ENCODE data around the gene SOCS2.

The SOCS2 gene

GRCh38 chr12:93595351-93595750 lies 22.9 kb downstream of the SOCS2 start:
- peaks cover 20% of the 10 kb centered on the region for H3K4me1 Mint-ChIP-seq
- H3K36me3 Mint-ChIP-seq (ENCODE audit: low read depth), result no peaks in the 10 kb centered on the region
- no peak overlapping the region for H3K4me3 Mint-ChIP-seq
- ATAC-seq (no peak), DNase-seq (no peak)
- H3K27ac Mint-ChIP-seq, result no peak overlapping the region
- H3K9me3 Mint-ChIP-seq, result no peaks in the 10 kb centered on the region
- peaks cover 58% of the 10 kb centered on the region for H3K27me3 Mint-ChIP-seq

GRCh38 chr12:93597608-93598007 lies 25.1 kb downstream of the SOCS2 start:
- no peak overlapping the region for H3K27ac Mint-ChIP-seq
- no peak overlapping the region for H3K4me3 Mint-ChIP-seq
- H3K36me3 Mint-ChIP-seq (ENCODE audit: low read depth), result no peaks in the 10 kb centered on the region
- H3K4me1 Mint-ChIP-seq, result peaks cover 5% of the 10 kb centered on the region
- H3K27me3 Mint-ChIP-seq, result peaks cover 39% of the 10 kb centered on the region
- no peak for DNase-seq
- ATAC-seq, result no peak
- no peaks in the 10 kb centered on the region for H3K9me3 Mint-ChIP-seq

- H3K36me3 Mint-ChIP-seq (ENCODE audit: low read depth), result no peaks in the 10 kb centered on the region
- no peaks in the 10 kb centered on the region for H3K9me3 Mint-ChIP-seq
- DNase-seq, result no peak
- no peak overlapping the region for H3K27ac Mint-ChIP-seq
- peaks cover 35% of the 10 kb centered on the region for H3K27me3 Mint-ChIP-seq
- H3K4me3 Mint-ChIP-seq, result no peak overlapping the region
- no peak for ATAC-seq
- no peaks in the 10 kb centered on the region for H3K4me1 Mint-ChIP-seq
Measured at GRCh38 chr12:93599192-93599591, 26.7 kb downstream of the SOCS2 start.

- Mint-ChIP-seq H3K36me3 (ENCODE audit: low read depth) (no peaks in the 10 kb centered on the region), H3K27me3 (peaks cover 18% of the 10 kb centered on the region), H3K4me1 (no peaks in the 10 kb centered on the region), H3K4me3 (no peak overlapping the region), H3K9me3 (no peaks in the 10 kb centered on the region), H3K27ac (no peak overlapping the region)
- ATAC-seq, result no peak
- DNase-seq, result no peak
Measured at GRCh38 chr12:93601591-93601990, 29.1 kb downstream of the SOCS2 start.

- Mint-ChIP-seq H3K36me3 (ENCODE audit: low read depth) (no peaks in the 10 kb centered on the region), H3K4me3 (no peak overlapping the region), H3K27me3 (peaks cover 12% of the 10 kb centered on the region), H3K27ac (no peak overlapping the region), H3K4me1 (no peaks in the 10 kb centered on the region), H3K9me3 (no peaks in the 10 kb centered on the region)
- DNase-seq (no peak), ATAC-seq (no peak)
Measured at GRCh38 chr12:93602897-93603668, 30.6 kb downstream of the SOCS2 start.

- H3K27me3 Mint-ChIP-seq, result peaks cover 14% of the 10 kb centered on the region
- H3K4me3 Mint-ChIP-seq, result no peak overlapping the region
- ATAC-seq (no peak), DNase-seq (no peak)
- no peaks in the 10 kb centered on the region for H3K36me3 Mint-ChIP-seq (ENCODE audit: low read depth)
- no peaks in the 10 kb centered on the region for H3K4me1 Mint-ChIP-seq
- H3K9me3 Mint-ChIP-seq, result no peaks in the 10 kb centered on the region
- no peak overlapping the region for H3K27ac Mint-ChIP-seq
Measured at GRCh38 chr12:93603762-93604161, 31.3 kb downstream of the SOCS2 start.

GRCh38 chr12:93608313-93608712 lies 35.8 kb downstream of the SOCS2 start:
- DNase-seq (no peak), ATAC-seq (no peak)
- no peak overlapping the region for H3K4me3 Mint-ChIP-seq
- H3K9me3 Mint-ChIP-seq, result no peaks in the 10 kb centered on the region
- H3K27ac Mint-ChIP-seq, result no peak overlapping the region
- no peaks in the 10 kb centered on the region for H3K4me1 Mint-ChIP-seq
- H3K36me3 Mint-ChIP-seq (ENCODE audit: low read depth), result no peaks in the 10 kb centered on the region
- H3K27me3 Mint-ChIP-seq, result peaks cover 13% of the 10 kb centered on the region

- H3K36me3 Mint-ChIP-seq (ENCODE audit: low read depth), result no peaks in the 10 kb centered on the region
- no peaks in the 10 kb centered on the region for H3K9me3 Mint-ChIP-seq
- no peaks in the 10 kb centered on the region for H3K4me1 Mint-ChIP-seq
- no peak overlapping the region for H3K4me3 Mint-ChIP-seq
- DNase-seq (no peak), ATAC-seq (no peak)
- H3K27me3 Mint-ChIP-seq, result peaks cover 7% of the 10 kb centered on the region
- no peak overlapping the region for H3K27ac Mint-ChIP-seq
Measured at GRCh38 chr12:93609281-93610192, 37.1 kb downstream of the SOCS2 start.

GRCh38 chr12:93612776-93613175 lies 40.3 kb downstream of the SOCS2 start:
- no peak overlapping the region for H3K4me3 Mint-ChIP-seq
- no peak overlapping the region for H3K27ac Mint-ChIP-seq
- H3K4me1 Mint-ChIP-seq, result no peaks in the 10 kb centered on the region
- H3K36me3 Mint-ChIP-seq (ENCODE audit: low read depth), result no peaks in the 10 kb centered on the region
- H3K27me3 Mint-ChIP-seq, result peaks cover 8% of the 10 kb centered on the region
- no peaks in the 10 kb centered on the region for H3K9me3 Mint-ChIP-seq
- DNase-seq, result no peak
- ATAC-seq, result no peak

GRCh38 chr12:93614917-93615596 lies 42.6 kb downstream of the SOCS2 start:
- no peak for ATAC-seq
- H3K4me1 Mint-ChIP-seq, result no peaks in the 10 kb centered on the region
- H3K27ac Mint-ChIP-seq, result no peak overlapping the region
- no peak overlapping the region for H3K4me3 Mint-ChIP-seq
- H3K36me3 Mint-ChIP-seq (ENCODE audit: low read depth), result no peaks in the 10 kb centered on the region
- peaks cover 6% of the 10 kb centered on the region for H3K27me3 Mint-ChIP-seq
- DNase-seq, result no peak
- H3K9me3 Mint-ChIP-seq, result no peaks in the 10 kb centered on the region

GRCh38 chr12:93616584-93617101 lies 44.2 kb downstream of the SOCS2 start:
- H3K9me3 Mint-ChIP-seq, result no peaks in the 10 kb centered on the region
- no peak overlapping the region for H3K27ac Mint-ChIP-seq
- no peak overlapping the region for H3K4me3 Mint-ChIP-seq
- DNase-seq (no peak), ATAC-seq (no peak)
- peaks cover 6% of the 10 kb centered on the region for H3K27me3 Mint-ChIP-seq
- H3K36me3 Mint-ChIP-seq (ENCODE audit: low read depth), result no peaks in the 10 kb centered on the region
- H3K4me1 Mint-ChIP-seq, result no peaks in the 10 kb centered on the region

GRCh38 chr12:93618891-93619410 lies 46.5 kb downstream of the SOCS2 start:
- H3K27me3 Mint-ChIP-seq, result peaks cover 1% of the 10 kb centered on the region
- H3K9me3 Mint-ChIP-seq, result no peaks in the 10 kb centered on the region
- no peaks in the 10 kb centered on the region for H3K4me1 Mint-ChIP-seq
- no peak for ATAC-seq
- H3K36me3 Mint-ChIP-seq (ENCODE audit: low read depth), result no peaks in the 10 kb centered on the region
- DNase-seq, result no peak
- H3K27ac Mint-ChIP-seq, result no peak overlapping the region
- no peak overlapping the region for H3K4me3 Mint-ChIP-seq

GRCh38 chr12:93621986-93622385 lies 49.5 kb downstream of the SOCS2 start:
- H3K27ac Mint-ChIP-seq, result no peak overlapping the region
- DNase-seq, result no peak
- H3K4me1 Mint-ChIP-seq, result peaks cover 5% of the 10 kb centered on the region
- no peaks in the 10 kb centered on the region for H3K36me3 Mint-ChIP-seq (ENCODE audit: low read depth)
- H3K27me3 Mint-ChIP-seq, result no peaks in the 10 kb centered on the region
- no peak for ATAC-seq
- H3K9me3 Mint-ChIP-seq, result no peaks in the 10 kb centered on the region
- H3K4me3 Mint-ChIP-seq, result no peak overlapping the region

GRCh38 chr12:93622485-93622884 lies 50.0 kb downstream of the SOCS2 start:
- Mint-ChIP-seq H3K36me3 (ENCODE audit: low read depth) (no peaks in the 10 kb centered on the region), H3K27ac (no peak overlapping the region), H3K4me3 (no peak overlapping the region), H3K4me1 (peaks cover 5% of the 10 kb centered on the region), H3K9me3 (no peaks in the 10 kb centered on the region), H3K27me3 (no peaks in the 10 kb centered on the region)
- no peak for DNase-seq
- no peak for ATAC-seq

All from activated naive CD8-positive, alpha-beta T cell treated with anti-CD3 and anti-CD28 coated beads, Interleukin-2, amount 50 U/mL, for 24 hours (primary cell).